GM21619 (cell line): ENCODE results near the gene CUL7.
"Not testable (repeated sequence)": the region's sequence is repeated elsewhere in the genome, so short reads cannot be mapped to it uniquely, and the experiment has no call there.

Source experiments
- ATAC-seq: cut with Tn5 transposase; IDR thresholded peaks from one replicate; pipeline ENCODE4 v1.9.1; 2021; ENCODE audit not compliant: unreplicated experiment

The CUL7 gene

DNA sequence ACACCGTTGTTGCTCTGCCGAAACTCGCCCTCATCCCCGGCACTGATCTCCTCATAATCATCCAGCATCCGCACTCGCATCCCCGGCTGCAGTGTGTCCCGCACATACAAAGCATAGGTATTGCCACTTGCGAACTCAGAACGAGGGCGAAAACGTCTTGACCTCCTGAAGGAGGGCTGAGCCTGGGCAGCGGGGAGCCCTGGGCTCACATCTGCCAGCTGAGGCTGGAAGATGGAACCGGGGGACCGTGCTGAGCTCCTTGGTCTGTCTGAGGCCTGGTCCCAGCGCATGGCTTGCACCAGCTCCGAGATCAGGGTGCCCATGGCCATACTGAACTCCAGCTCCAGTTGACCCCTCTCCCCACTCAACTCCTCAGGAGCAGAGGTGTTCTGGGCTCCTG lies 2.7 kb downstream of the CUL7 start:
- ATAC-seq, result no peak

DNA sequence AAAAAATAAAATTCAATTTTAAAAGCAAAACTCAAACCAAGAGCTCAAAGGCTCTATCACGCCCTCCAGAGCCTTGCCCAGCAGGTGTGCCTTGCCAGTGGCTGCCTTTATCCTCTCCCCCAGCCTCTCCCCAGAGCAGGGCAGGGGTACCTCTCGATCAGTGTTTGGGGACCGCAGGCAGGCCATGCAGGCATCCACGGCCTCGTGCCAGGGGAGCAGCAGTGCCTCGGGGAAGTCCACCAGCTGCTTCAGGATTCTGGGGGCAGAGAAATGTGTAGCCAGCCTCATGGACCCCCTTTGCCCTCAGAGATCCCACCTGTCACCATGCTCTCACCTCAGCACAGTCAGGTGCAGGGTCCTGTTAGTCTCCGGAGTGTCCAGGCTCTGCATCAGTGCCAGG lies 5.7 kb downstream of the CUL7 start:
- ATAC-seq, result no peak

DNA sequence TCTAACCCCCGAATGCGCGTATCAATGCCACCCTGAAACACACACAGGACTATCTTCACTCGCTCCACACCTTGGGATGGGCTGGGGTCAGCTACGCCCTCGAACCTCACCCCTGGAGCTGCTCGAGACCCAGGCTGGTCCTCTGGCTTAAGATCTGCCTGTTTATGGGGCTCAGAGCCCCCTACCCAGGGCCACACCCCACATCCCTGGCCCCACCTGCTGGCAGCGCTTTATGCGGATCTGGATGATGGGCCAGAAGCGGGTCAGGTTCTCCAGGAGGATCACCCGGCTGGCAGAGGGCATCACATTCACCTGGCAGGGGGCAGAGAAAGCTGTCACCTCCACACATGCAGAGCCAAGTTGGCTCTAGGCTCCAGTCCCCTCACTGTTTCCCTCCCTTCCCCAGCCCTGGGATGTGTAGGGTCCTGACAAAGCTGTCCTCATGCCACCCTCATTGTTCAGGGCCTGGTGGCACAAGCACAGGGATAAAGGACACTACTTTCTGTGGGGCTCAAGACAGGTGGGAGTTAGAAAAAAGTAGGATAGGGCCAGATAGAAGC lies 8.2 kb downstream of the CUL7 start:
- no peak for ATAC-seq

DNA sequence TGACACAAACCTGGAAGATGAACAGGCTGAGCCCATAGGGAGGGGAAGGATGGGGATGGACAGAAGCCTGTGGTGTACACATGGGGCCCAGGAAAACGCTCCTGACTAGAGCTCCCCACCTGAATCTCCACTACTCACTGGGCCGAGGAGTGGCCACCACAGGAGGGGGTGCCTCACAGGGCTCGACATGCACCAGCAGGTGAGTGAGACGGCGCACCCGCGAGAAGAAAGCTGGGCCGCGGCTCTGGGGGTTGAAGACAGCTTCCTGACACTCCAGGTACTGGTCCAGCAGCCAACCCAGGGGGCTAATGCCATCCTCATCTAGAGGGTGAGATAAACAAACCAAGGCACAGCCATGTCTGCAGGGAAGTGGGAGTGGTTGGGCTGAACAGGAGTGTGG lies 10.3 kb downstream of the CUL7 start:
- ATAC-seq, result no peak

DNA sequence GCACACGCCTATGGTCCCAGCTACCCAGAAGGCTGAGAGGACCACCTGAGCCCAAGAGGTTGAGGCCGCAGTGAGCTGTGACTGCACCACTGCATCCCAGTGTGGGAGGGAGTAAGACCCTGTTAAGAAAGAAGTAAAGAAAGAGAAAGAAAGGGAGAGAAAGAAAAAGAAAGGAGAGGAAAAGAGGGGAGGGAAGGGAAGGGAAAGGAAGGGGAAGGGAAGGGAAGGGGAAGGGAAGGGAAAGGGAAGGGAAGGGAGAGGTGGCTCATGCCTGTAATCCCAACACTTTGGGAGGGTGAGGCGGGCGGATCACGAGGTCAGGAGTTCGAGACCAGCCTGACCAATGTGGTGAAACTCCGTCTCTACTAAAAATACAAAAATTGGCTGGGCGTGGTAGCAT lies 12.2 kb downstream of the CUL7 start:
- ATAC-seq, result not testable (repeated sequence)

DNA sequence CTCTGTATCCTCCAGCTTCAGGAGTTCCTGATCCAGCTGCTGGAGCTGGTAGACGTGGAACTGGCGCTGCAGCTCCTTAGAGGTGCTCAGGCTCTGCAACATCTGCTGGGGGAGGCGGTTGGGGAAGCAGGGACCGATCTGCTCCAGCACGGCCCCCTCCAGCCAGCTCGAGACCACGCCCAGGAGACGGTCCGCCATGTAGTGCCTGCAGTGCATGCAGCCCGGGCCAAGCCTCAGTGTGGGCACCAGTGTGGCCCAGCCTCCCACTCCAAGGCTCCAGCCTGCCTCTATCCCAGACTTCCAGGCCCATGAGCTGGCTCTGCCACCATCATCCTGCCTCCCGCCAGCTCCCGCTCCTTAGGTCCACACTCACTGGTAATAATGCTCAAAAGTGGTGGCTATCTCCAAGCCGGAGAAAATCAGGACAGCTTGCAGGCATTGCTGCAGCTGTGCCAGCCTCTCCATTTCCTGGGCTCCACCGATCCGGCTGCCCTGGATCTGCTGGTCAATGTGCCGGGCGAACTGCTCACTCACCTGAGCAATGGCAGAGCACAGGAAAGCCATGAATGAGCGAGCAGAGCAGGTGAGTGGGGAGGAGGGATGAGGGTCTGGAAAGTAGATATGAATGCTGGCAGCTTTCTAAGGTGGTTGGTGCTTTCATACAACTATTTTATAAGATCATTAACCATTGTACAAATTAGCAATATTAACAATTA lies 13.0 kb downstream of the CUL7 start:
- ATAC-seq, result no peak

DNA sequence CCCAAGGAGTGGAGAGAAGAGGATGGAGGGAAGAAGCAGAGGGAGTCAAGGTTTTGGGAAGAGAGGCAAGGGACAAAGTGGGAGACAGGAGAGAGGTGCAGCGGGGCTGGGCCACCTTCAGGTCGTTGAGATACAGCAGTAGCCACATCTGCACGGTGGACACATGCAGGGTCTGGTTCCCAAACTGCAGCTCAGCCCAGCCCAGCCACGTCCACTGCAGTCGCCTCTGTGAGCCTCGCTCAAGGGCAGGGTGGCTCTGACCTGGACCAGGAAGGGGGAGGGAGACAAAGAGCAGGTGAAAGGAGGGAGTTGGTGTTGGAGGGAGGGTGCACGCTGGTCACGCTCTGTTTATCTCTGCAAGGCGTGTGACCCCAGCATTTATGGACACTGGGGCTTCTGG lies 14.9 kb downstream of the CUL7 start:
- no peak for ATAC-seq

DNA sequence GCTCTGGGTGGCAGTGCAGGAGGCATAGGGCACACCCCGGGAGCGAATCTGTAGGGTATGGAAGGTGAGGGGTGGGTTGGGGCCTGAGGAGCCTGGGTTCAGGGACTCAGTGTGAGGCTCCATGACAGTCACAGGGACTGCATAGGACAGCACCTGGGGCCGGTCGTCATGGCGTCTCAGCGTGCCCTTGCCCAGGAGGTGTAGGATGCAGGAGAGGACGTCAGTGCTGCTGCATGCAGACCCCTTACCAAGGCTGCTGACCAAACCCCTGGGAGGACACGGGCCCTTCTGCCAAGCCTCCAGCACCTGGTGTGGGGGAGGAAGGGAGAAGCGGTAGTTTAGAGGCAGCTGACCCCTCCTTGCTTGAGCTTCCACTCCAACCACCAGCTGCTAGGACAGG lies 15.9 kb downstream of the CUL7 start:
- ATAC-seq, result no peak

DNA sequence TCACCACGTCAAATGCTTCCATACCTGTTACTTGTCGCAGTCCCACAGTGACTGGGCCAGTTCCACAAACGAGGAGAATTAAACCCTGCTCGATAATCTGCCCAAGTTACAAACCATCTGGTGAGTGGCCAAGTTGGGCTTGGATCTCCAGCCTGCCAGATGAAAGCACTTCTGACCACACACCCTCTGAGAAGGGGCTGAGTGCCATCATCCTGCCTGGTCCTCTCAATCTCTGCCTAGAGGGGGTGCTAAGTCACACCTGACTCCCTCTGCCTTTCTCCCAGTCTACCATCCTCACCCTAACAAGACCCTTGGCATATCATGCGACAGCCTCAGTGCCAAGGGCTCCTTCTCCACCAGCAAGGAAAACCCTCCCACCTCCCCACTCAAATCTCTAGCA lies 16.5 kb downstream of the CUL7 start:
- ATAC-seq, result no peak

DNA sequence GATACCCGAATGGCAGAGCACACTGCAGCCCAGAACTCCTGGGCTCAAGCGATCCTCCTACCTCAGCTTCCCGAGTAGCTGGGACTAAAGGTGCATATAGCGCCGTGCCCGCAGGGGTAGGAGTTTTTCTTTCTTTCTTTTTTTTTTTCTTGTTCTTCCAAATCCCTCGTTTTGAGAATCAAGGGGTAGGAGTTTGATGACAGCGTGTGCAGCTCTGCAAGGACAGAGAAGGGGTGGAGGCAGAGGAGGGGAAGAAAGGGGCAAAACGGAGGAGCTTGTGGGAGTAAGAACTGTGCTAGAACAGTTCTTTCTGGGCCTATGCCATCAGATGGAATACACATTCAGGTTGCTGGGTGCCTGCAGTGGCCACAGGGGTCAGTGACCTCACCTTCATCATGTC lies 16.9 kb downstream of the CUL7 start:
- ATAC-seq, result no peak

DNA sequence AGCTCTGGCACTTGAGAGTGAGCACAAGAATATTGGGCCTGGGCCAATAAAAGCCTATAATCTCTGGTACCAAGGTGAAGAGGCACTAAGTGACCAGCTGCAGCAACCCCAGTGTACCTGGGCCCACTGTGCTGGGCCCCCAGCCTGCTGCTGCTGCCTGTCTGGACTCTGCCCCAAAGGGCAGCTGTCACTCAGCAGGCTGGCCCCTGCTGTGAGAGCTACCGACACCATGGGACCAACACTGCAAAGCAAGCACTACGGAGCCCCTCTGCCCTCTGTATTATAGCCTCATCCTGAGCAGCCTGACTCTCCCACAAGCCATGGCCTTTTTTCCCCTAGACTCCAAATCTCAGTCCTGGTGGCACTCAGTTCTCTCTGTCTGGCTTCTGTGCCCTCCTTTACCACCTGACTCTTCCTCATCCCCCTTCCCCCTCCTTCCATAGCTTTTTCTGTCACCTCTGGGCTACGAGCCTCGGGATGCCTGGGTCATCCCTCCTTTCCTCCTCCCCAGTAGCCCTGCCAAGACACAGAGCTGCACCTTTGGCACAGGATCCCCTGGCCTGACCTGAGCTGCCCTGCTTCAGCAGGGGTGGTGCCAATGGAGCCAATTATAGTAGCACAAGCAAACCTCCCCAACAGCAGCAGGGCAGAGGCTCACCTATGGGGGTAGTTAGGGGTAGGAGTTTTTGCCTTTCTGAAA lies 18.0 kb downstream of the CUL7 start:
- no peak for ATAC-seq

DNA sequence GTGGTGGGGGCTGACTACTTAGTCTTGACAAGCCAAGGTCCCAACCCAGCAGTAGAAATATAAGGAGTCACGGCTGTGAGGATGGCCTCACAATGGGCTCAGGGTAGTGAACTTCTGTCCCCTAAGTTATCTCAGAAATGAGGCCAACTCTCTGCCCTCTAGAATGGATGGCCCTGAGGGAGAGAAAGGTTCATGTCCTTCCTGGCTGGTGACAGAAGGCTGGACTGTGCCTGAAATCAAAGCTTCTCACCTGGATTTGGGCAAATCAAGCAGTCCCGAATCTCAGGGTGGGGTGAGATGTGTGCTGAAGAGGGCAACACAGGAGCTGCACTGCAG lies 19.5 kb downstream of the CUL7 start:
- ATAC-seq, result no peak

DNA sequence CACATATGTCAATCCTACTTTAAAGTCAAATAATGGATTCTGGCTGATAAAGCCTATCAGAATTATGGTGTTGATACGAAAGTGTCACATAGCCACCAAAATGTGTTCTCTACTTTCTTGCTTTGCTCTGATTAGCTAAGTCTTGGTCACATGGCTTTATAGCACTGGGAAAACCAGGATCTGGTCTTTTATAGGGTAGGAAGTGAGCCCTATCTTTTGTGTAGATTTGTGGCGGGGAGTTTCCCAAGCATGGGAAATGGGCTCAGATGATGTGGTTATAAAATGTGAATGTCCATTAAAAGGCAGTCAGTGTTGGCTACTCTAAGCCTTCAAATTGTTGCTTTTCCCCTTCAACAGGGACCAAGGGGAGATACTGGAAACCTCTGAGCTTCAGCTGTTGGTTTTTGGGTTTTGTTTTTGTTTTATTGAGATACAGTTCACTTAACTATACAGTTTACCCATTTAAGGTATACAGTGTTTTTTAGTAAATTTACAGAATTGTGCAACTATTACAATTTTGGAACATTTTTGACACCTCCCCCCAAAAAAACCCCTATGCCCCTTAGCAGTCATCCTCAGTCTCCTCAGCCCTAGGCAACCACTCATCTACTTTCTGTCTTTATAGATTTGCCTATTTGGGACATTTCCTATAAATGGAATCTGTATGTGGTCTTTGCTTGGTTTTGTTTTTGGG lies 20.0 kb downstream of the CUL7 start:
- no peak for ATAC-seq

DNA sequence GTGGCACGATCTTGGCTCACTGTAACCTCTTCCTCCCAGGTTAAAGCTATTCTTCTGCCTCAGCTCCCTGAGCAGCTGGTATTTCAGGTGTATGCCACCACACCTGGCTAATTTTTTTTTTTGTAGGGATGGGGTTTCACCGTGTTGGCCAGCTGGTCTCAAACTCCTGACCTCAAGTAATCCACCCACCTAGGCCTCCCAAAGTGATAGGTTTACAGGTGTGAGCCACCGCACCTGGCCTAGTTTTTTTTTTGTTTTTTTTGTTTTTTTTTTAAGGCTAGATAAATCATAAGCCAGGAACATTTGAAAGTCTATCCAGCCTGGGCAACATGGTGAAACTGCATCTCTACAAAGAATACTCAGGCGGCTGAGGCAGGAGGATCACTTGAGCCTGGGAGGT lies 21.3 kb downstream of the CUL7 start:
- no peak for ATAC-seq

DNA sequence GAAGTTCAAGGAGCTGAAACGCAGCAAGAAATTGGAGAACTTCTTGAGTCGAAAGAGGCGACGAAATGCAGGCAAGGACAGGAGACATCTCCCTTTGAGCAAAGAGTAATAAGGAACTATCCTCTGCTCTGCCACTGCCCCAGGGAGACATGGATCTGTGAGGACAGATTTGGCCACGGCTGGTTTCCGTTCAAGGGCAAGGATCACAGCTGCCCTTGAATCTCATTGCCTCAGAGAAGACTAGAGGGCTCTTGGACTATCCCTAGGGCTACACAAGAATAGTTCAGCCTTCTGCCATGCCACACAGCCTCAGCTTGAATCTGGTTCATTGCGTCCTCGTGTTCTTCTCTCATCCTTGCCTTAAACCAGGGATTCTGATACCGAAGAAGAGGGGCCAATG lies 24.5 kb downstream of the CUL7 start:
- no peak for ATAC-seq

DNA sequence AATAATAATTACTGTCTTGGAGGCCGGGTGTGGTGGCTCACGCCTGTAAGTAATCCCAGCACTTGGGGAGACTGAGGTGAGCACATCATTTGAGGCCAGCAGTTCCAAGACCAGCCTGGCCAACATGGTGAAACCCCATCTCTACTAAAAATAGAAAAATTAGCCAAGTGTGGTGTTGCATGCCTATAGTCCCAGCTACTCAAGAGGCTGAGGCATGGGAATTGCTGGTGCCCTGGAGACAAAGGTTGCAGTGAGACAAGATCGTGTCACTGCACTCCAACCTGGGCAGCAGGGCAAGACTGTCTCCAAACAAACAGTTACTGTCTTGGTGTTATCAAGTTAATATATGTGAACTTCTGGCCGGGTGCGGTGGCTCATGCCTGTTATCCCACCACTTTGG lies 27.3 kb downstream of the CUL7 start:
- no peak for ATAC-seq

DNA sequence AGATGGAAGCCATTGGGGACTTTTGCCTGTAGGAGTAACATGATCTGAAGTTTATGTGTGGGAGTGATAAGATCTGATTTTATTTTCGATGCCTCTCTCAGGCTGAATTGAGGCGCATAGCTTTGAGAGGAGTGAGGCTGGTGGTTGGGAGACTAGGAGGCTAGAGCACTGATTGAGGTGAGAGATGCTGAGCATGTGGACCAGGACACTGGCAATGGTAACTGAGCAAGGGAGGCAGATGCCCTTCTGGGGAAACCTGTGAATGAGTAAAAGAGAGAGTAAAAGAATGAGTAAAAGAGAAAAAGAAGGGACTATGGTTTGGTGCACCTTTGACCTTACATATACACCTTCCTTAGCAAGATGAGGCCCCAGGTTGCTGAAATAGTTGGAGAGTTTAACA lies 29.2 kb downstream of the CUL7 start:
- ATAC-seq, result no peak

DNA sequence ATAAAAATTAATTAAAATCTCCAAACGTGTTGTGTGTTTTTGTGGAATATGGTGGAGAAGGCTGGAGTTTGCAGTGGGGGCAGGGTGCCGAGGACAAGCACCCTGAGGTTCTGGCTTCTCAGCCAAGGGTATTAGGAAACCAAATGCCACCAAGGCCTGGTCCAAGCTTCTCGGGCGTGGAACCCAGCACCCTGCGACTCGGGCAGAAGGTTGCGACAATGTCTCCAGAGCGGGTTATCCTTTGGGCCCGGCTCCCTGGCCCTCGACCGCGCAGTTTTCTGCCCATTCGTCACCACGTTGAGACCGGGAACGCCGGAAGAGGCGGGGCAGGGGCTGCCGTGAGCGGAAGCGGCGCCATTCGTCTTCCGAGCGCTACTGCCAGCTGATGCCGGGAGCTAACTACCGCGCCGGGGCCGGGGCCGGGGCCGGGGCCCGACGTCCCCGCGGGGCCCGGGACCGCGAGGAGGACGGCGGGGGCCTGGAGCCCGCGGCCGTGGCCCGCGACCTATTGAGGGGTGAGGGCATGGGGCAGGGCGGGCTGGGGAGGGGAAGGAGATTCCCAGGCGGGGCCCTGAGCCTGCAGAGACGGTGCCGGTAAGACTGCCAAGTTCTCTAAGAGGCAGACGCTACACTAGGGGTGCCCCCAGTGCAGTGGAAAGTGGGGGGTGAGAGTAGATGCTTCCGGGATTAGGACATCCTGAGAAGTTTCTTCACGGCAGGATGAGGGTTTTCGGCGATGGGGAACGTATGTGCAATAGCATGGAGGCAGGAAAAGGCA lies 32.2 kb downstream of the CUL7 start, which contains the start of gene RRP36:
Gene RRP36, plus strand, starts transcription at position 354 of the 778 bp plus-strand sequence. Its CDS starts 32 bp downstream, at position 386.
- ATAC-seq, result peak; percentile 76

DNA sequence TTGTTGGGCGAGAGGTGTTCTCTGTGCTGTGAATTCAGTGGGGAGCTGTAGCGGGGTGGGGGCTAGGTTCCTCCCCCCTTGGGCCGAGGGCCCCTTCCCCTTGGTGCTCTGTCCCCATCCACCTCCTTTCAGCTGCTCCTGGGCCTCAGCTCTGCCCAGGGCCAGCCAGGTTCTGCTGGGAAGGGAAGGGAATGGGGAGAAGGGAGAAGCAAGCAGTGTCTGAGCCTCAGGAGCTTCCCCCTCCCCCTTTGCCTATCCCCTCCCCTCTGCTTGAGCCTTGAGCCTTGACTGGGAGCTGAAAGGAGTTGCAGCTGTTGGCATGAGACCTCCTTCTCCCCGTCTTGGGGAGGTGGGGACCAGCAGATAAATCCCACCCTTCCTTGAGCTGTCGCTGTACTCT lies 32.8 kb downstream of the CUL7 start:
- no peak for ATAC-seq

DNA sequence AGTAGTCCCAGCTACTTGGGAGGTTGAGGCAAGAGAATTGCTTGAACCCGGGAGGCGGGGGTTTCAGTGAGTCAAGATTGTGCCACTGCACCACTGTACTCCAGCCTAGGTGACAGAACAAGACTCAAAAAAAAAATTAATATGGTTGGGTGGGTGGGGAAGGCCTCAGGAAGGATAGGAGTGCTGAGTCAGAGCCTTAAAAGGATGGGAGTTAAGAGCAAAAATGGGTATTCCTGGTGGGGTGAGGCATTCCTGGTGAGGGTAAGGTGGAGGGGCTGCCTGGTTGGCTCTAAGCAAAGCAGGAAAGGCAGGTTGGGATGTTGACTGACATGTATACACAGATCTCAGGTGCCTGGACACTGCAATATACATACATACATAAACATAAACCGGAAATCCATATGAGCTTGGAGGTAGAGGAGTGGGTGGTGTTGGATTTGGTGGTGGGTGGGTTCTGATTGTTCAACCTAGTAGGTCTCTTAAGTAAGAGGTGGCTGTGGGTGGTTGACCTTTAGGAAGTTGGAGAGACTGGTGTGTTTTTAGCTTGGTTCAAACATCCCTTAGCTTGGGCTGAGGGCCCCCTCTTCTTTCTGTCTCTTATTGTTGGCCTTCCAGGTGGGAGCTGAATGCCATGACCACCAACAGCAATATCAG lies 33.5 kb downstream of the CUL7 start:
- no peak for ATAC-seq

DNA sequence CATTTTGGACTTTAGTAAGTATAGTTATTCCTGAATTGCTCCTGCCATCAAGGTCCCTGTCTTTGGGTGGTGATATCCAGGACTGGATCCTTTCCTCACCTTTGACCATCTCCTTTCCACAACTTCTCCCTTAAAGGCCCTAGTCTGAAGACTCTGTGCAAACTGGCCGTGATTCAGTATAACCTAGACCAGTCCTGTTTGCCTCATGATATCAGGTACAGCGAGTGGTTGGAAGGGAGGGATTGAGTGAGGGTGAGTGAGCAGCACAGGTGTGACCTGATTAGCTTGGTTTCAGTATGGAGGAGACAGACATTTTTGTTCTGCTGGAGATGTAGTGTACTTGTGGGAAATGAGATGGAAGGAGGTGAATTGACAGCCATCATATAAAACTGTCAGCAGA lies 34.5 kb downstream of the CUL7 start:
- no peak for ATAC-seq
